Stimulated activated CD8-positive, alpha-beta memory T cell treated with anti-CD3 and anti-CD28 coated beads, Interleukin-12 subunit alpha, Interleukin-12 subunit beta, amount 100 ng/mL, for 4 hours (primary cell): ENCODE measurements around the gene GTF2A1L.
"Not testable (repeated sequence)": the region's sequence is repeated elsewhere in the genome, so short reads cannot be mapped to it uniquely, and the experiment has no call there.

Experiments
- DNase-seq: peaks from one replicate; pipeline ENCODE4 v3.0.0-alpha.2; 2020; ENCODE audit warnings: low read depth

The GTF2A1L gene

DNA sequence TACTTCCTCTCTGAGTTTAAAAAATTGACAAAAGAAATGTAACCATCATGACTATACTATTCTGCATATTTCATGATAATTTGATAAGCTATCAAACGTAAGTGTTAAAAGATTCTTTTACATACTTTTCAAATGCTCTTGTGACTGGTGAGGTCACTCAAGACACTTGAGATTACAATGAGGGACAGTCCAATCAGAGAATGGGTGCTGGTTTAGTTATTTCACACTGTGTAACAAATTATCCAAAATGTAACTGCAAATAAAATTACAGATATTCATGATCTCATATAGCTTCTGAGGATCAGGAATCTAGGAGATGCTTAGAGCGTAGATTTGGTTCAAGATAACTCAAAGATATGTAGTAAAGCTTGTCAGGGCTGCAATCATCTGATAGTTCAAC is 4.4 kb upstream of the GTF2A1L start:
- DNase-seq = no peak

GRCh38 chr2:48614581-48614980 is 3.1 kb upstream of the GTF2A1L start:
- DNase-seq = not testable (repeated sequence)

DNA sequence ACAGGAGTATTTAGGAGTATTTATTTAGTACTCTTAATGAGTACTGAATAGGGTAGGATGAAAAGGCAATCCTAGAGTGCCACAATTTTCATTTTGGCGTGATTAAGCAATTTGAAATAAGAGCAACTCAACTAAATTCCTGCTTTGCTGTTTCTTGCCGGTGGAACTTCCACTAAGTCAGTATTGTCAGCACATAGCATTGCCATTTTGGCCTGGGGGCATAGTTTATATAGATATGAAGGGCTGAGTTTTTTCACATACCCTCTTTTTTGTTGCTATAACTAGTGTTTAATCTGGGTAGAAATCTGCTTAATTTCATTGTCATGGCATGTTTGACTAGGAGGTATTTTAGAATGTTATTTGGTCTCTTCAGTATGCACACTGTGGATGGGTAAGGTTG is 1.9 kb downstream of the GTF2A1L start:
- DNase-seq = no peak

DNA sequence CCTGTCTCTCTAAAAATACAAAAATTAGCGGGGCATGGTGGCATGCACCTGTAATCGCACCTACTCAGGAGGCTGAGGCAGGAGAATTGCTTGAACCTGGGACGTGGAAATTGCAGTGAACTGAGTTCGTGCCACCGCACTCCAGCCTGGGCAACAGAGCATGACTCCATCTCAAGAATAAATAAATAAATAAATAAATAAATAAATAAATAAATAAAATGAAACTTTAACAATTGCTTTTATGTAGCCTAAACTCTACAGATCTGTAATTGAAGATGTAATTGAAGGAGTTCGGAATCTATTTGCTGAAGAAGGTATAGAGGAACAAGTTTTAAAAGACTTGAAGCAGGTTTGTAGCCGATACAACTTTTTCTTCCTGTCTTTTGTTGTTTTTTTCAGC is 2.9 kb downstream of the GTF2A1L start:
- no peak for DNase-seq

GRCh38 chr2:48622691-48623090 is 5.0 kb downstream of the GTF2A1L start:
- DNase-seq = not testable (repeated sequence)

GRCh38 chr2:48624696-48625095 is 7.0 kb downstream of the GTF2A1L start:
- DNase-seq = no peak

DNA sequence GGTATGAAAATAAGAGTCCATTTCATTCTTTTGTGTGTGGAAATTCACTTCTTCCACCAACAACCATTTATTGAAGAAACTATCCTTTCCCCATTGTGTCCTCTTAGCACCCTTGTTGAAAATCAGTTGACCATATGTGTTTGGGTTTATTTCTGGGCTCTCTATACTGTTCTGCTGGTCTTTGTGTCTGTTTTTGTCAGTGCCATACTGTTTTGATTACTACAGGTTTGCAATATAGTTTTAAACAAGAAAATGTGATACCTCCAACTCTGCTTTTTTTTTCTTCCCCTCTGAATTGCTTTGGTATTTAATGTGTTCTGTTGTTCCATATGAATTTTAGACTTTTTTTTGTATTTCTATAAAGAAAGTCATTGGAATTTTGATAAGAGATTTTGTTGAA is 8.4 kb downstream of the GTF2A1L start:
- no peak for DNase-seq

DNA sequence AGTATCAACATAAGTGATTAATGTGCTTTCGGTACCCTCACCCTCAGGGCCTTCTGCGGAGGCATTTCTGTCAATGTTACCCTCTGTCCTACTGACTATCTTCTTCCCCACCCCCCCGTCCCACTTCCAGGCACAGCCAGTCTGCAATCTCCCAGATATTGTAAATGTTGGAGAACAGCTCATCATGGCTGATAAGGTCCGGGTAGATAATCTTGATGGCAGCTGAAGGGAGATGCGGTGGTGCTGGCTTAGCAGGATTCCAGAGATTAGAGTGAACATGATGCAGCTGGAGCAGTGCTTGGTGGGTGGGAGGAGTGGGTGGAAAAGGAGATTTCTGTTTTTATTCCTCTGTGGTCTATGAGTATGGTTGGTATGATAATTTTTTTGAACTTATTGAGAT is 15.5 kb downstream of the GTF2A1L start:
- no peak for DNase-seq

GRCh38 chr2:48635786-48636185 is 18.1 kb downstream of the GTF2A1L start:
- DNase-seq = no peak

- DNase-seq = no peak
These were observed 20.6 kb downstream of the GTF2A1L start for GRCh38 chr2:48638261-48638660.

- DNase-seq = no peak
These were observed 33.6 kb downstream of the GTF2A1L start for GRCh38 chr2:48651158-48651790.

DNA sequence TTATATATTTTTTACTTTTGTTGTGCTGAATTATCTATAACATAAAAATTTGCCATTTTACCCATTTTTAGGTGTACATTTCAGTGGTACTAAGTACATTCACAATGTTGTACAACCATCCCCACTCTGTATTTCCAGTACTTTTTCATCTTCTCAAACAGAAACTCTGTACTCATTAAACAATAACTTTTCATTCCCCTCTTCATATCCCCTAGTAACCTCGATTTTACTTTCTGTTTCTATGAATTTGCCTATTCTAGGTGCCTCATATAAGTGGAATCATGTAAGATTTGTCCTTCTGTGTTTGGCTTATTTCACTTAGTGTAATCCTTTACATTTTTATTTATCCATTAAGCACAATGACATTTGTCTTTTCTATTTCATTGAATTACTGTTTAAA is 51.3 kb downstream of the GTF2A1L start:
- no peak for DNase-seq

- DNase-seq = no peak
These were observed 55.9 kb downstream of the GTF2A1L start for GRCh38 chr2:48673581-48673980.

DNA sequence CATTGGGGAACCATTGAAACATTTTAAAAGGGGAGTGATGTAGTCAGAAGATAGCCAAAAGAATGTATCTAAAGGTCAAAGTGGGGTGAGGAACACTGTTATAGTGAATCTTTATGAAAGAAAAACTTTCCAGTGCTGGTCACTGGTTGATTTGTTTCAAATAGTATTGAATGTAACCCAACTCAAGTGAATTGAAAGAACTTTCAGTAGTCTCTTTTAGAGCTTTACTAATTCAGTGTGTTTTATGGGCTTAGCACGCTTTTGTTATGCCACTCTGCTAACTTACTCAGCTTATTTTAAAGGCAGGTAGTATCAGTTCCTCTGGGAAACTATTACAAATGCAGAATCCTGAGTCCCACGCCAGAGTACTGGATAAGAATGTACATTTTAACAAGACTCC is 57.3 kb downstream of the GTF2A1L start:
- DNase-seq = no peak

DNA sequence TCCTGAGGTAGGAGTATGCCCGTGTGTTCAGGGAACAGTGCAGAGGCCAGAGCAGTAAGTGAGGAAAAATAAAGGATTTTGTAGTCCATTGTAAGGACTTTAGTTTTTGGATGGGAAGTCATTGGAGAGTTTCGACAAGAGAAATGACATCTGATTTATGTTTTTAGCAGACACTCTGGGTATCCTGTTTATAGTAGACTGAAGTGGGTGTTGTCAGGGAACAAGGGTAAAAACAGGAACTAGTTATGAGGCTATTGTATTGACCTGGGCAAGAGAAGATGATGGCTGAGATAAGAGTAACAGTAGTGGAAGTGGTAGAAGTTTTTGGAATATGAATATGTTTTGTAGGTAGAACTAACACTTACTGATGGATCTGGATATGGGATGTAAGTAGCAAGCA is 59.8 kb downstream of the GTF2A1L start:
- DNase-seq = no peak

GRCh38 chr2:48685126-48685525 is 67.5 kb downstream of the GTF2A1L start:
- no peak for DNase-seq

DNA sequence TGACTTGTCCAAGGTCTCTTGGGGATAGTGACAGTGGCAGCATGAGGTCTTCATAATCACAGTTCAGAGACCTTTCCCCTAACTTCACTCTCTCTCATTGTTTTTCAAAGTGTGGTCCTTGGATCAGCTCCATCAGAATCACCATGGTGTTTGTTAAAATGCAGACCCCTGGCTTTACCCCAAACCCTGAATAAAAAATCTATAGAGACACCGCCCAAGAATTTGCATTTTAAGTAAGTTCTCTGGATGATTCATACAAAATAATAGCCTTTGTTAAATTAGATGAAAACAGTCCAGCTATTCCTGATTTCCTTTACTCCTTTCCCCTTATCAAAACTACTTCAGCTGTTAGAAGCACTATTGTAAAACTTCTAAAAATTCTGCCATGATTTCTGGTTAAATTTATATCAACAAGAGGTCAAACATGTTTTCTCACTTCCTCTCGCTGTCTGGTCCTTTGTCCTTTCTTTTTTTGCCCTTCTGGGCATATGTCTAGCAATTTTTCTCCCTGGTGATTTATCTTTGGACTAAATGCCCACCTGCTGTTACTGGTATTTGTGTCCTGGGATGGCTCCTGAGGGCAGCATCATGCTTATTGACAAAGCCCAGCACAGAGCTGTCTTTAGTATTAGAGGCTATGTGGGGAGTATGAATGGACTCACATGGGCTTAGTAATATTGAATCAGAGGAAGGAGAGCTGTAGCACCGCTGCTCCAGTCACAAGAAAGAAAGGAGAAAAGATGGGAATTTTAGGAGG is 74.5 kb downstream of the GTF2A1L start:
- DNase-seq = no peak

- no peak for DNase-seq
These were observed 75.4 kb downstream of the GTF2A1L start for GRCh38 chr2:48693066-48693465.

- DNase-seq = no peak
These were observed 76.0 kb downstream of the GTF2A1L start for GRCh38 chr2:48693645-48694044.

- DNase-seq = no peak
These were observed 76.5 kb downstream of the GTF2A1L start for GRCh38 chr2:48694149-48694548.

DNA sequence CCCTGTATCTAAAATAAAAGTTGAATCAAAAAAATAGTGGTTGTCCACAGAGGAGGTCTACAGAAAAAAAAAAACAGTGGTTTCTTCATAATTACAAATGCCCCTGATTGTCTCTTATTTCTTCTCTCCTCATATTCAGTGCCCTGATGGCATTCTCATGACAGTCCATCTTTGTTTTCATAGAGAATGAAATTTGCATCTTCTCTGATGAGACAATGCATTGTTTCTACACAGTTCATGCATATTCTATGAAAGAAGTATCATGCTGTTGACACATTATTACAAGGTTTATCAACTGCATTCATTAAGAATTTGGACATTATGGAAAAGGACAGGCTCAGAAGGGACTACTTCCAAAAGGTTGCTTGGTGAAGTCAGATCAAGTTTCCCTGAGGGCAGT is 78.3 kb downstream of the GTF2A1L start:
- no peak for DNase-seq

DNA sequence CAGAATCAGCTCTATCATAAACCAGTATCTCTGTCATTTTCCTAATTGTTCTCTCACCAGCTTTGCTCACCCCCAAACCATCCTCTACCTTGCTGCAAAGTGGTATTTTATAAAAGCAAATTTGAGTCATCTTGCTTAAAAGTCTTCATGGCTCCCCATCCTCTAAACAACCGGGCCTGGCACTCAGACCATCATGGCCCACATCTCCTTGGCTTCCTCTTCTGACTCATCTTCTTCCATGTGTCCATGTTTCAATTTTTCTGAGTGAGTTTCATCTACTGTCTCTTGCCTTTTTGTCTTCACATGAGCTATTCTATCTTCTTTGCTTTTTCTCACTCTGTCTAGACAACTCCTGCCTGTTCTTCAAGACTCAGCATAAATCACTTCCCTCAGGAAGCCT is 79.2 kb downstream of the GTF2A1L start:
- no peak for DNase-seq

- DNase-seq = no peak
These were observed 81.8 kb downstream of the GTF2A1L start for GRCh38 chr2:48699348-48699930.

GRCh38 chr2:48703621-48704020 is 86.0 kb downstream of the GTF2A1L start:
- DNase-seq = not testable (repeated sequence)
